Testis (tissue), 3 donors: ENCODE data around the gene C10orf53. TPM values are rescaled to one million over a fixed set of nuclear protein-coding genes. Genes with fewer than 3 reads are reported as not detected.

Experiments
- DNase-seq: peaks from one replicate; pipeline ENCODE4 v3.0.0-alpha.2; 2019
- H3K27ac ChIP-seq, 2 donors: fragments of 200-600 bp; sonication (generic); one replicate each; pipeline ENCODE4 v1.5.1; 2019
- H3K27me3 ChIP-seq: fragments of 200-600 bp; sonication (generic); one replicate; pipeline ENCODE4 v1.5.1; 2019
- H3K36me3 ChIP-seq: fragments of 200-600 bp; sonication (generic); one replicate; pipeline ENCODE4 v1.5.1; 2017; ENCODE audit warnings: low read depth; ENCODE audit errors: missing control alignments
- H3K4me1 ChIP-seq: fragments of 200-600 bp; sonication (generic); one replicate; pipeline ENCODE4 v1.5.1; 2019
- H3K4me3 ChIP-seq, 2 donors: fragments of 200-600 bp; sonication (generic); one replicate each; pipeline ENCODE4 v1.5.1; 2017 to 2019
- H3K9me3 ChIP-seq: fragments of 200-600 bp; sonication (generic); one replicate; pipeline ENCODE4 v1.5.1; 2017
- POLR2A ChIP-seq: fragments of 450-650 bp; IDR thresholded peaks from one replicate; pipeline ENCODE4 v1.6.1; 2017; ENCODE audit warnings: antibody characterized with exemption, mild to moderate bottlenecking, moderate library complexity
- whole genome bisulfite sequencing, 2 donors: methylation state at CpG; one replicate each; pipeline ENCODE4 v1.1.5; 2018; 5-methylcytosine and 5-hydroxymethylcytosine counted together
- intact Hi-C: fragments of 100-400 bp; cut with DNase I; formaldehyde crosslinking; loops from one replicate; pipeline ENCODE4 v1.15.1; 2023; ENCODE audit warnings: low total_unique reads
- polyA plus RNA-seq: library from polyadenylated mRNA; stranded (reverse); fragments of 350-450 nt; fragmentation: Illumina TruSeq; extraction: RNeasy Lipid Tissue Mini Kit (QIAGEN cat#74804); gene quantifications from one replicate; pipeline ENCODE4 v1.2.3, GENCODE V29; 2014; ENCODE audit warnings: low read depth, low replicate concordance; ENCODE audit not compliant: insufficient read depth
- total RNA-seq, 2 donors: library from RNA; depleted of rRNA; stranded (reverse); fragments of >200 nt; gene quantifications; one replicate each; pipeline ENCODE4 v1.2.3, GENCODE V29; 2016
- TF ChIP-seq, protein P1 (sequence below), 3 experiments: fragments of 450-650 bp in 2 of 3; fragments of 200-600 bp in 1 of 3; sonication (generic) in 1 of 3; IDR thresholded peaks; one replicate each; pipeline ENCODE4 v1.5.1; 2016 to 2019; ENCODE audit warnings: antibody characterized with exemption in 3 of 3, mild to moderate bottlenecking in 2 of 3, moderate library complexity in 1 of 3

The C10orf53 gene
- total and polyA plus RNA-seq, 3 donors from 2014 or later = 14.8 to 139 (median 33.5) TPM

DNA sequence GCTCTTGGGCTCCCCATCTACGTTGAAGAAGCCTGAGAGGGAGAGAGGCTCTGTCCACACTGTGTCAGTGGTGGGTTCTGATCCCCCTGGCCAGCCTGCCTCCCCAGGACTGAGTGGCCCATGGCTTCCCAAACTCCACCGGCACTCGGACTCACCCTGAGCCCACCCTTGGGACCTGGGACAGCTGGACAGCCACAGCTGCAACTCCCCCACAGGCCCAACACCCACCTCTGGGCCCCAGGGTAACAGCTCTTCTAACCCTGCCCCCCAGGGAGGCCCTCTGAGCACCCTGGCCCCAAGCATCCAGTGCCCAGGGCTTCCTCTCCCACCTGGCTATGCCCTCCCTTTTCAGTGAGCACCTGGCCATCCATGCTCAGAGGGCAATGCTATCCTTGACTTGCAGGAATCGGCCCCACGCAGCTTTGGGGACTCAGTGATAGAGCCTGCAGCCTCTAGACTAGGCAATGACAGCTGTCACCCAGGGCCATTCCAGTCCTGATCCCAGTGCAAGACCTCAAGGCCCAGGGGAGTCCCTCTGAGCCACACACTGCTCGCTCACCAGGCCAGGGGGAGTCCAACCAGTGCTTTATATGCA is 64.7 kb downstream of the C10orf53 start:
- Histone ChIP-seq H3K4me1 (no peaks in the 10 kb centered on the region), H3K27me3 (no peaks in the 10 kb centered on the region), H3K27ac (no peak overlapping the region), H3K4me3 (no peak overlapping the region), H3K9me3 (no peaks in the 10 kb centered on the region), H3K36me3 (no peaks in the 10 kb centered on the region)
- 87 to 90% methylated on average over 3 to 6 of the region's 6 CpGs for WGBS, 2 donors
- intact Hi-C loops = no loop called here
- DNase-seq = no peak
- TF ChIP-seq POLR2A = no peak
- TF ChIP-seq, protein P1, sequence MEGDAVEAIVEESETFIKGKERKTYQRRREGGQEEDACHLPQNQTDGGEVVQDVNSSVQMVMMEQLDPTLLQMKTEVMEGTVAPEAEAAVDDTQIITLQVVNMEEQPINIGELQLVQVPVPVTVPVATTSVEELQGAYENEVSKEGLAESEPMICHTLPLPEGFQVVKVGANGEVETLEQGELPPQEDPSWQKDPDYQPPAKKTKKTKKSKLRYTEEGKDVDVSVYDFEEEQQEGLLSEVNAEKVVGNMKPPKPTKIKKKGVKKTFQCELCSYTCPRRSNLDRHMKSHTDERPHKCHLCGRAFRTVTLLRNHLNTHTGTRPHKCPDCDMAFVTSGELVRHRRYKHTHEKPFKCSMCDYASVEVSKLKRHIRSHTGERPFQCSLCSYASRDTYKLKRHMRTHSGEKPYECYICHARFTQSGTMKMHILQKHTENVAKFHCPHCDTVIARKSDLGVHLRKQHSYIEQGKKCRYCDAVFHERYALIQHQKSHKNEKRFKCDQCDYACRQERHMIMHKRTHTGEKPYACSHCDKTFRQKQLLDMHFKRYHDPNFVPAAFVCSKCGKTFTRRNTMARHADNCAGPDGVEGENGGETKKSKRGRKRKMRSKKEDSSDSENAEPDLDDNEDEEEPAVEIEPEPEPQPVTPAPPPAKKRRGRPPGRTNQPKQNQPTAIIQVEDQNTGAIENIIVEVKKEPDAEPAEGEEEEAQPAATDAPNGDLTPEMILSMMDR (IDR thresholded peaks at IDR 0.05) = no peak

DNA sequence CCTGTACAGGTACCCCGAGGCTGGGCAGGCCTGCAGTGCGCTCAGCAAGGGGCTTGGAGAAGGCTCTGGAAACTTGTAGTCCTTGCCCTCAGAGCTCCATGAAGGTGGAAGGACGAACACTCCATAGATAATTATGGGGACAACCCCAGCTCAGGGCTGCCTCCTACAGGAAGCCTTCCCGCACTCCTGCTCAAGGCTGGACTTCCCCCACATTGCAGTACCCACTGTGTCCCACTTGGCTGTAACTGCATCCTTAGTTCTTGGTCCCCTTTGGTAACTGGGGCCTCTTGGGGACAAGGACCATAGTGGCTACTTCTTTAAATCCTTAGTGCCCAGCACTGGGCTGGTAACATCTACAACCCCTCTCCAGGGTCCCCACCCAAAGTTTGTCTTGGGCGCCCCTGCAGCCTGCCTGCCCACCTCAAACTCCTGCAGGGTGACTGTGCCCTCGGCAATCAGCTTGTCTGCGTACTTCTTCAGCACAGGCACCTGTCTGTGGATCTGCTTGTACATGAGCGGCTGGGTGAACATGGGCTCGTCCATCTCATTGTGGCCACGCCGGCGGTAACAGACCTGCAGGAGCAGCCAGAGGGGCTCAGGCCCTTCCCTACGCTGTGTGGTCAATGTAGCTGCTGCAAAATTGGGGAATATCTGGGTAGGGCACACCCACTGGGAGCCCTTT is 65.6 kb downstream of the C10orf53 start:
- TF ChIP-seq, protein P1 (IDR thresholded peaks at IDR 0.05) = no peak
- no peak for TF ChIP-seq POLR2A
- no peak for DNase-seq
- Histone ChIP-seq H3K36me3 (no peaks in the 10 kb centered on the region), H3K9me3 (no peaks in the 10 kb centered on the region), H3K4me3 (no peak overlapping the region), H3K4me1 (no peaks in the 10 kb centered on the region), H3K27ac (no peak overlapping the region), H3K27me3 (no peaks in the 10 kb centered on the region)
- 87 to 95% methylated on average over 13 of the region's 13 CpGs for WGBS, 2 donors
- intact Hi-C loops = no loop called here

DNA sequence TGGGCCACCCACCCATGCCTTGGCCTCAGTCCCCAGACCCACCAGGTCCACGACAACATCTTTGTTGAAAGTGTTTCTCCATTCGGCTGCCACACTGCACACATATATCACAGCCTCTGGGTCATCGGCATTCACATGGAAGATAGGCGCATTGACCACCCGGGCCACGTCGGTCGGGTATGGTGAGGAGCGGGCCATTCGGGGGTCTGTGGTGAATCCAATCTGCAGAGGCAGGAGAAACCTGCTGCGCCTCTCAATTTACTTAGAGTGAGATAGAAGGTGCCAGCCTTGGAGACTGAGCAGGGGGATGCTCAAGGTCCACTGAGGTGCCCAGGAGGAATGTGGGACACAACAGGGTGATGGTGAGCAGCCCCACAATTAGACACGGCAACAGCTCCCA is 66.3 kb downstream of the C10orf53 start:
- no peaks in the 10 kb centered on the region for H3K36me3 ChIP-seq

DNA sequence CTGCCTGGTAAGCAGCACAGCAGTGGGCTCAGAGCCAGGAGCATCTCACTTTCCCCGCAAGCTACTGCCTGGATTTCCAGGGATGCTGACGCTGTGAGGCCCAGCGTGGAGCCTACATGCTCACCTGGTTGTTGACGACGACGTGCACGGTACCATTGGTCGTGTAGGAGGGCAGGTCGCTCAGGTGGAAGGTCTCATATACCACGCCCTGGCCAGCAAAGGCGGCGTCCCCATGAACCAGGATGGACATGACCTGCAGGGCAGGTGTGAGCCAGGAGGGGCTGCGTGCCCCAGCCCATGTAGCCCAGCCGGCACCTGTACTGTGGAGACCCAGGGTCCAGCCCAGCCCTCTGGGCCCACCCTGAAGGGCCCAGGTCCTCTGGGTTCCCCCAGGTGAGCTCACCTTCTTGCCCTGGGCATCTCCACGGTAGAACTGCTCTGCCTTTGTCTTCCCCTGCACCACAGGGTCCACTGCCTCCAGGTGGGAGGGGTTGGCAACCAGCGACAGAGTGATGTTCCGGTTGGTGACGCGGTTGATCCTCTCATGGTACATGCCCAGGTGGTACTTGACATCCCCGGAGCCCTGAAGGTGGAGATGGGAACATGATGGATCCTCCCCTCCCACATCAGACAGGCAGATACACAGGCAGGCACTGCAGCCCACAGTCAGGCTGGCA is 67.3 kb downstream of the C10orf53 start:
- no peaks in the 10 kb centered on the region for H3K9me3 ChIP-seq
- 91 to 94% methylated on average over 14 to 20 of the region's 20 CpGs for WGBS, 2 donors
- DNase-seq = no peak
- no peaks in the 10 kb centered on the region for H3K4me1 ChIP-seq
- TF ChIP-seq, protein P1 (IDR thresholded peaks at IDR 0.05) = no peak
- TF ChIP-seq POLR2A = no peak
- no peaks in the 10 kb centered on the region for H3K36me3 ChIP-seq
- H3K4me3 ChIP-seq = no peak overlapping the region
- no peak overlapping the region for H3K27ac ChIP-seq
- no peaks in the 10 kb centered on the region for H3K27me3 ChIP-seq
- intact Hi-C loops = no loop called here

More for the DNA sequence above, 66.3 kb downstream of the C10orf53 start:
- 89 to 91% methylated on average over 12 of the region's 12 CpGs for WGBS, 2 donors
- Histone ChIP-seq H3K4me1 (no peaks in the 10 kb centered on the region), H3K27me3 (no peaks in the 10 kb centered on the region), H3K9me3 (no peaks in the 10 kb centered on the region), H3K4me3 (no peak overlapping the region), H3K27ac (no peak overlapping the region)
- no peak for DNase-seq
- intact Hi-C loops = no loop called here
- TF ChIP-seq POLR2A = no peak
- TF ChIP-seq, protein P1 (IDR thresholded peaks at IDR 0.05) = no peak

Other genes with a start within 250 kb of the C10orf53 start
- gene ERCC6, start 140.5 kb upstream of the C10orf53 start, total RNA-seq = 10 to 100 TPM; 19.6 to 20.1 TPM
- gene ERCC6, start 140.5 kb upstream of the C10orf53 start, polyA plus RNA-seq = 19.4 TPM
- gene SLC18A3, start 69.3 kb upstream of the C10orf53 start, total RNA-seq = not detected
- gene SLC18A3, start 69.3 kb upstream of the C10orf53 start, polyA plus RNA-seq = not detected
- 1 to 10 TPM in 1 of 2 donors, under 1 TPM in 1; 0.93 to 1.7 TPM for gene CHAT, start 65.6 kb upstream of the C10orf53 start, total RNA-seq
- gene CHAT, start 65.6 kb upstream of the C10orf53 start, polyA plus RNA-seq = 0.75 TPM
- 10 to 100 TPM; 10.7 to 16.6 TPM for gene OGDHL, start 82.7 kb downstream of the C10orf53 start, total RNA-seq
- 6.4 TPM for gene OGDHL, start 82.7 kb downstream of the C10orf53 start, polyA plus RNA-seq